HepG2 (cell line): ENCODE data around the gene KRT77. TPM values are rescaled to one million over a fixed set of nuclear protein-coding genes. Genes with fewer than 3 reads are reported as not detected.

Experiments used
- ZMYM2 ChIP-seq: sonication (generic); formaldehyde crosslinking; IDR thresholded peaks from 2 replicates; pipeline ENCODE4 v1.8.0; 2022; ENCODE audit warnings: mild to moderate bottlenecking, missing genetic modification reagents
- ZNF326 ChIP-seq: sonication (generic); formaldehyde crosslinking; IDR thresholded peaks from 2 replicates; pipeline ENCODE4 v1.4.0; 2020; ENCODE audit warnings: missing genetic modification reagents, borderline replicate concordance
- ZNF577 ChIP-seq: sonication (generic); formaldehyde crosslinking; IDR thresholded peaks from 2 replicates; pipeline ENCODE4 v1.4.0; 2020; ENCODE audit warnings: mild to moderate bottlenecking, low read depth, missing genetic modification reagents, borderline replicate concordance
- polyA plus RNA-seq, 8 experiments: library from polyadenylated mRNA; depleted of rRNA in 3 of 8; stranded (reverse) in 7 of 8; unstranded in 1 of 8; fragments of >200 nt; fragmentation: Illumina TruSeq in 4 of 8; extraction: Trizol in 4 of 8; gene quantifications; 2 replicates each; pipeline versions ENCODE4 v1.2.1 to v1.2.3, GENCODE V29; 2011 to 2016; ENCODE audit warnings: low read depth in 4 of 8, missing spikeins in 1 of 8, mixed read lengths in 1 of 8; ENCODE audit not compliant: insufficient read depth in 1 of 8
- total RNA-seq, 5 experiments: library from RNA; depleted of rRNA; stranded (reverse); fragments of >200 nt; fragmentation: Illumina TruSeq; extraction: Trizol; gene quantifications; 2 replicates each; pipeline ENCODE4 v1.2.3, GENCODE V29; 2016; ENCODE audit warnings: low read depth in 1 of 5
- TF ChIP-seq, protein P1 (sequence below), 2 experiments: sonication (generic) in 1 of 2; formaldehyde crosslinking in 1 of 2; IDR thresholded peaks; 2 replicates each; pipeline versions ENCODE4 v1.6.1 to v1.9.0; 2014 to 2022; ENCODE audit warnings: antibody characterized with exemption in 1 of 2, borderline replicate concordance in 1 of 2, inconsistent platforms in 1 of 2, low read depth in 1 of 2, missing genetic modification reagents in 1 of 2
- TF ChIP-seq, protein P2 (sequence below): sonication (generic); formaldehyde crosslinking; IDR thresholded peaks from 2 replicates; pipeline ENCODE4 v1.8.0; 2022; ENCODE audit warnings: missing genetic modification reagents, mild to moderate bottlenecking, borderline replicate concordance

Gene KRT77
- total and polyA plus RNA-seq, 2 of the 13 experiments (the other 11 are each of a cell fraction or from before 2014, with no cell fraction given): not detected

- TF ChIP-seq, protein P1, sequence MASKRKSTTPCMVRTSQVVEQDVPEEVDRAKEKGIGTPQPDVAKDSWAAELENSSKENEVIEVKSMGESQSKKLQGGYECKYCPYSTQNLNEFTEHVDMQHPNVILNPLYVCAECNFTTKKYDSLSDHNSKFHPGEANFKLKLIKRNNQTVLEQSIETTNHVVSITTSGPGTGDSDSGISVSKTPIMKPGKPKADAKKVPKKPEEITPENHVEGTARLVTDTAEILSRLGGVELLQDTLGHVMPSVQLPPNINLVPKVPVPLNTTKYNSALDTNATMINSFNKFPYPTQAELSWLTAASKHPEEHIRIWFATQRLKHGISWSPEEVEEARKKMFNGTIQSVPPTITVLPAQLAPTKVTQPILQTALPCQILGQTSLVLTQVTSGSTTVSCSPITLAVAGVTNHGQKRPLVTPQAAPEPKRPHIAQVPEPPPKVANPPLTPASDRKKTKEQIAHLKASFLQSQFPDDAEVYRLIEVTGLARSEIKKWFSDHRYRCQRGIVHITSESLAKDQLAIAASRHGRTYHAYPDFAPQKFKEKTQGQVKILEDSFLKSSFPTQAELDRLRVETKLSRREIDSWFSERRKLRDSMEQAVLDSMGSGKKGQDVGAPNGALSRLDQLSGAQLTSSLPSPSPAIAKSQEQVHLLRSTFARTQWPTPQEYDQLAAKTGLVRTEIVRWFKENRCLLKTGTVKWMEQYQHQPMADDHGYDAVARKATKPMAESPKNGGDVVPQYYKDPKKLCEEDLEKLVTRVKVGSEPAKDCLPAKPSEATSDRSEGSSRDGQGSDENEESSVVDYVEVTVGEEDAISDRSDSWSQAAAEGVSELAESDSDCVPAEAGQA (IDR thresholded peaks at IDR 0.05; ENCODE audit: low read depth): no peak
- TF ChIP-seq, protein P1 (CRISPR knock-in tag; IDR thresholded peaks at IDR 0.05; ENCODE audit: borderline replicate concordance): no peak
- no peak for TF ChIP-seq ZNF326 (CRISPR knock-in tag)
- no peak for TF ChIP-seq ZMYM2 (CRISPR knock-in tag)
- TF ChIP-seq, protein P2, sequence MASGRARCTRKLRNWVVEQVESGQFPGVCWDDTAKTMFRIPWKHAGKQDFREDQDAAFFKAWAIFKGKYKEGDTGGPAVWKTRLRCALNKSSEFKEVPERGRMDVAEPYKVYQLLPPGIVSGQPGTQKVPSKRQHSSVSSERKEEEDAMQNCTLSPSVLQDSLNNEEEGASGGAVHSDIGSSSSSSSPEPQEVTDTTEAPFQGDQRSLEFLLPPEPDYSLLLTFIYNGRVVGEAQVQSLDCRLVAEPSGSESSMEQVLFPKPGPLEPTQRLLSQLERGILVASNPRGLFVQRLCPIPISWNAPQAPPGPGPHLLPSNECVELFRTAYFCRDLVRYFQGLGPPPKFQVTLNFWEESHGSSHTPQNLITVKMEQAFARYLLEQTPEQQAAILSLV (CRISPR knock-in tag): no peak
- TF ChIP-seq ZNF577 (CRISPR knock-in tag): no peak
Measured at GRCh38 chr12:52739963-52740362, 36.6 kb upstream of the KRT77 start (continued).
